BE2C (cell line): ENCODE results near the gene ZNF496.

Source experiments
- DNase-seq: peaks from one replicate; pipeline ENCODE4 v3.0.0-alpha.2; 2020
- H3K27me3 ChIP-seq: fragments of 250-450 bp; sonication (Bioruptor Pico); 2 replicates; pipeline ENCODE4 v1.5.1; 2020; ENCODE audit warnings: mild to moderate bottlenecking
- H3K36me3 ChIP-seq: fragments of 250-450 bp; sonication (Bioruptor Pico); 2 replicates; pipeline ENCODE4 v1.5.1; 2020; ENCODE audit warnings: mild to moderate bottlenecking
- H3K4me1 ChIP-seq: fragments of 250-450 bp; sonication (Bioruptor Pico); 2 replicates; pipeline ENCODE4 v1.5.1; 2020
- H3K4me3 ChIP-seq: 2 replicates; pipeline ENCODE4 v1.5.1; 2011; ENCODE audit warnings: low read depth, low read length
- H3K9me3 ChIP-seq: fragments of 250-450 bp; sonication (Bioruptor Pico); 2 replicates; pipeline ENCODE4 v1.5.1; 2020
- TF ChIP-seq, protein P1 (sequence below): IDR thresholded peaks from 2 replicates; pipeline ENCODE4 v1.5.1; 2012; ENCODE audit warnings: mild to moderate bottlenecking, low read depth, low read length

The ZNF496 gene

DNA sequence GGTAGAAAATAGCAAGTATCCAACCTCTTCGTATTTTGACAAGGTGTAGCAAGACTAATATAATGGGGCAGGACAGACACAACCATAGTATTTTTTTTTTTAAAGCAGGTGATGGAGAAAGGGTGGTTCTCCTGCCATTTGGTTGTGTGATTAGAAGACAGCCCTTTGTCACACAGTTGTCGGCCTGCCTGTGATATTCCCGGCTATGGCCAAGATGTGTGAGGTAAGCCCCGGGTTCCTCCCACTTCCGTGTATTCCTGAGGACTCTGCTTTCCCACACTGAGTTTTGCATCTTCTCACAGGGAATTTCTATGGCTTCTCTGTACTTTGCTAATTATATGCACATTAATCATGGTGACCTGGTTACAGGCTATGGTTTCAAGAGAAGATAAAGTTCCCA is 35.9 kb downstream of the ZNF496 start:
- TF ChIP-seq, protein P1, sequence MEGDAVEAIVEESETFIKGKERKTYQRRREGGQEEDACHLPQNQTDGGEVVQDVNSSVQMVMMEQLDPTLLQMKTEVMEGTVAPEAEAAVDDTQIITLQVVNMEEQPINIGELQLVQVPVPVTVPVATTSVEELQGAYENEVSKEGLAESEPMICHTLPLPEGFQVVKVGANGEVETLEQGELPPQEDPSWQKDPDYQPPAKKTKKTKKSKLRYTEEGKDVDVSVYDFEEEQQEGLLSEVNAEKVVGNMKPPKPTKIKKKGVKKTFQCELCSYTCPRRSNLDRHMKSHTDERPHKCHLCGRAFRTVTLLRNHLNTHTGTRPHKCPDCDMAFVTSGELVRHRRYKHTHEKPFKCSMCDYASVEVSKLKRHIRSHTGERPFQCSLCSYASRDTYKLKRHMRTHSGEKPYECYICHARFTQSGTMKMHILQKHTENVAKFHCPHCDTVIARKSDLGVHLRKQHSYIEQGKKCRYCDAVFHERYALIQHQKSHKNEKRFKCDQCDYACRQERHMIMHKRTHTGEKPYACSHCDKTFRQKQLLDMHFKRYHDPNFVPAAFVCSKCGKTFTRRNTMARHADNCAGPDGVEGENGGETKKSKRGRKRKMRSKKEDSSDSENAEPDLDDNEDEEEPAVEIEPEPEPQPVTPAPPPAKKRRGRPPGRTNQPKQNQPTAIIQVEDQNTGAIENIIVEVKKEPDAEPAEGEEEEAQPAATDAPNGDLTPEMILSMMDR: no peak
- DNase-seq: no peak
- Histone ChIP-seq H3K9me3 (no peaks in the 10 kb centered on the region), H3K4me3 (no peak overlapping the region), H3K36me3 (peaks cover 11% of the 10 kb centered on the region), H3K4me1 (no peaks in the 10 kb centered on the region), H3K27me3 (no peaks in the 10 kb centered on the region)

- Histone ChIP-seq H3K9me3 (no peaks in the 10 kb centered on the region), H3K36me3 (peaks cover 6% of the 10 kb centered on the region), H3K27me3 (no peaks in the 10 kb centered on the region), H3K4me1 (no peaks in the 10 kb centered on the region), H3K4me3 (no peak overlapping the region)
- TF ChIP-seq, protein P1: no peak
- DNase-seq: no peak
These were observed 36.4 kb downstream of the ZNF496 start for GRCh38 chr1:247295274-247295684.

GRCh38 chr1:247294282-247294681 is 37.4 kb downstream of the ZNF496 start:
- no peak overlapping the region for H3K4me3 ChIP-seq
- H3K4me1 ChIP-seq: no peaks in the 10 kb centered on the region
- no peaks in the 10 kb centered on the region; the same call in 1 of the 2 replicates for H3K36me3 ChIP-seq
- no peaks in the 10 kb centered on the region for H3K27me3 ChIP-seq
- no peaks in the 10 kb centered on the region for H3K9me3 ChIP-seq
- DNase-seq: no peak
- TF ChIP-seq, protein P1: no peak

- H3K27me3 ChIP-seq: no peaks in the 10 kb centered on the region
- TF ChIP-seq, protein P1: no peak
- DNase-seq: no peak
- H3K36me3 ChIP-seq: no peaks in the 10 kb centered on the region
- H3K4me1 ChIP-seq: no peaks in the 10 kb centered on the region
- no peak overlapping the region for H3K4me3 ChIP-seq
- no peaks in the 10 kb centered on the region for H3K9me3 ChIP-seq
These were observed 38.6 kb downstream of the ZNF496 start for GRCh38 chr1:247293047-247293446.

DNA sequence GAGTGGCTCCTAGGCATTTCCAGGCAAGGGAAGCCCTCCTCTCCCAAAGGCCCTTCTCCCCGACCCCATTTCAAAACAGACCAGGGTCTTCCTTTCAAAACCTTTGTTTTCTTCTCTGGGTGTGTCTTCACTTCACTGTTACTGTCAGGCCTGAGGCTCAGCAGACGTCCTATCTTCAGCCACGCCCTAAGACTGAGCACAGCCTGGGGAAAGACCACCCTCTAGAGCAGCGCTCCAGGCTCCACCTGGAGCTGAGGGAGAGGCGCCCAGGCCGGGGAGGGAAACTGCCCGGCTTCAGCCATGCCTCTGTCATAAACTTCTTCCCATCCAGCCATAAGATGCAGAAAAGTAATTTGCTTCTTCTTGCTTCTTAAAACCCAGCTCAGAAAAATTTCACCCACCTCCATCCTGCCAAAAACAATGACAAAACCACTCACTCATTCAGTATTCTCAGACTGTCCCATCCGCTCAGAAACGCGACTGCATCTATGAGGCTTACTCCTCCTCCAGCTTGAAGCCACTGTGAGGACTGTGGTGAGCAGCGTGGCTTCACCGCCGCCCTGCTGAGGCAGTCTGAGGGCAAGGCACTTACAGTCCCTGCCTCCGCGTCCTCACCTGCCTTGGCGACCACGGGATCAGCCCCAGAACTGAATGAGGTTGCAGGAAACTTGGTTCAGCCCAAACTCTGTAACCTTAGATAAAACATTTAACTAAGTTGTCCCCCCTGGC is 39.7 kb downstream of the ZNF496 start:
- Histone ChIP-seq H3K4me3 (no peak overlapping the region), H3K4me1 (no peaks in the 10 kb centered on the region), H3K27me3 (no peaks in the 10 kb centered on the region), H3K36me3 (no peaks in the 10 kb centered on the region), H3K9me3 (no peaks in the 10 kb centered on the region)
- TF ChIP-seq, protein P1: no peak
- no peak for DNase-seq

GRCh38 chr1:247291161-247291560 is 40.5 kb downstream of the ZNF496 start:
- H3K27me3 ChIP-seq: no peaks in the 10 kb centered on the region
- H3K4me1 ChIP-seq: no peaks in the 10 kb centered on the region
- H3K36me3 ChIP-seq: no peaks in the 10 kb centered on the region
- DNase-seq: no peak
- H3K4me3 ChIP-seq: no peak overlapping the region
- TF ChIP-seq, protein P1: no peak
- H3K9me3 ChIP-seq: no peaks in the 10 kb centered on the region
